HG03175 (cell line): ENCODE measurements around the gene OCRL.

Experiments
- ATAC-seq: cut with Tn5 transposase; IDR thresholded peaks from one replicate; pipeline ENCODE4 v1.9.1; 2021; ENCODE audit warnings: mild to moderate bottlenecking, moderate library complexity; ENCODE audit not compliant: unreplicated experiment

Gene OCRL

DNA sequence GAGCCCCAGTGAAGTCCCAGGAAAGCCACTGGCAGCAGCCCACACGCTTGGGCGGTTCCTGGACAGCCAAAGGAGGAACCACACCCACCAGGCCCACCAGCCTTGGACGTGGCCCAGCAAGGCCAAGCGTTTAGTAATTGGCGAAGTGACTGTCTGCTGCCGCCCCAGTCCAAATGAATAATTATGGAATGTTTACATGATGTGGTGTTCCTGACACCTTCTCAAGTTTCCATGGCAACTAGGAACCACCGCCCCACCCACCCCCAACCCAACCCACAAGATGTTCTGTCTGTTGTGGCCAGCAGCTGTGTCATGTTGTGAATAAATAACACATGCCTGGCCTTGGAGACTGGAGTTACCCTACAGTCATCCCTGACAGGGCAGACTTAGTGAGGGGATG lies 92.4 kb downstream of the OCRL start:
- no peak for ATAC-seq

DNA sequence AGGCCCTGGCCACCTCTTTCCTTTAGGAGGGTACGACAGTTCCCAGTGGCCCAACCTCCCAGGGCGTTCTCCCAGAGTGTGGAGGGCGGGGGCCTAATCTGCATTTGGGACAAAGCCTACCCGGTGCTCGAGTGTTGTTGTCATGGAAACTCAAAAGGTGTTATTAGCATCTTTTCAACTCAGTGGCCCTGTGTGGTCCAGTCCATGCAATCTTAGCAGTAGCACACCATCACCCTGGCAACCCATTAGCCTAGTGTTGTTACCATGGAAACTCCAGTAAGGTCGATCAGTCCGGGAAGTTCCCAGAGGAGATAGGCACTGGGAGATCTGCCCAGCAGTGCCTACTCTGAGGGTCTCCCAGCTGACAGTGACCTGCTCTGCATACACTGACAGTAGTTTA lies 94.5 kb downstream of the OCRL start:
- ATAC-seq, result no peak

DNA sequence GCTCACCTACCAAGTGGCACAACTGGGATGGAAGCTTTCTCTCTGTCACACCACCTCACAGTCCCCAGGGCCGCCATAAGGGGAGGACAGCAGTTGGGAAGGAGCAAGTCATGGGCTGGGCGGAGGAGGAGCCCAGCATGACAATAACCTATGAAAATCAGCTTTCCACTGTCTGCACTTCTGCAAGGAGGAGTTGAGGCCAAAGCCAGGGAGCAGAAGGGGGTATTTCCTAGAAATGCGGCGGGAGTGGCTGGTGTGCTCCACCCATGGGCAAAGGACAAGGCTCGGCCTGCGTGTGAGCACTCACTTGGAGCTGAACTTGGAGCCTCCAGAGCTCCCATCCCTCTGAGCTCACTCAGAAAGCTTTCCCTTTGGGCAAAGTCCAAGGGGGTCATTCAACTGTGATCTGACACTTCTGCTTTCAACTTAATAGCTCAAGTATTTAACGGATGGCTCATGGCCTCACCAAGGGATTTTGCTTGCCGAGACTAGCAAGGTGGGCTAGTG lies 96.2 kb downstream of the OCRL start:
- no peak for ATAC-seq

DNA sequence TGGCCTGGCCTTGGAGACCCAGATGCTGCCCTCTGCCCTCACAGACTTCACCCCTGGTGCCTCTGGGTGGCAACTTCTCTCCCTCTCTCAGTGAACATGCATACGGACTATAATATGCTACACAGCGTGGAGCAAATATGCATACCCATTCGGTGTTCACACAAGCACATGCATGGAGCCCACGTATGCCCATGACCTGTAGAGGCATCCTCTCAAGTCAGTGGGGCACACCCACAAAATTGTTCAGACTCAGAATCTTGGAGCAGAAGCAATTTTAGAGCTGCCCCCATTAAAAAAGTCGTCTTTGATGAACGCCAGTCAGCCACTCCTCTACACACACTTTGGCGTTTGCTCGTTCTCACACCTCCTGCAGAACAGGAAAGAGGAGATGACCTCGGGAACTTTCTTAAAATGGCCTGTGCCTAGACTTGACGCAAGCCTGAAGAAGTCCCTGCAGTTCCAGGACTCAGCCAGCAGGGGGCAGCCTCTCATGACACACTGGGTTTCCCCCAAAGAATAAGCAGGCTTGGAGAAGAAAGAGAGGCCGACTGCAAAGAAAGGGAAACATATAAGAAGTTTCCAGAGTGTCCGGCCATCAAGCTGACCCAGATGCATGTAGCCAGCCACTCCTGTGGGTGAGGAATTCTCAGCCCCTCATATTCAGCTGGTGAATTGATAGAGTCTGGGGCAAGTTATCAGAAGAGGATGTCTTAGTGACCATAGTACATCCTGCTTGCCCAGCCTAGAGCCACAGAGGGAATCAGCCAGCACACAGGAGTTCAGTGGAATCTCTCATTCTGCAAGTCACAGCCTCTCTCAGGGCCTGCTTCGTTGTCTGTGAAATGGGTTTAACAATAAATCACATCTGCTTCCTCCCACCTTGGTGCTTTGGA lies 97.4 kb downstream of the OCRL start:
- peak; percentile 69 for ATAC-seq

DNA sequence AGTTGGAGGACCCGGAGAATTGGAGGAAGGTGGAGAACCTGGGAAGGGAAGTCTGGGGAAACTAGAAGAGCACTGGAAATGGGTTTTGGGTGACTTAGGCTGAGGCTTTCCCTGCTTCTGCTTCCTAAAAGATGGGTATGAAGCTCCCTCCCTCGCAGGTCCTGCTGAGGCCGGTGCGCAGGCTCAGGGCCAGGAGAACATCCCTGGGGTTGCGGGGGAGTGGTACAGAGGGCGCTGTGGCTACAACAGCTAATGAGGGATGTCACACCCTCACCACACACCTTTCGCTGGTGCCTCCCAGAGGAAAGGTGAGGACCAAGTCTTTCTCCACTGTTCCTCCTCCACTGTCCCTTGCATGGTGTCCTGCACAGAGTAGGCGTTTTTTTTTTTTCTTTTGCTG lies 98.9 kb downstream of the OCRL start:
- ATAC-seq, result no peak

DNA sequence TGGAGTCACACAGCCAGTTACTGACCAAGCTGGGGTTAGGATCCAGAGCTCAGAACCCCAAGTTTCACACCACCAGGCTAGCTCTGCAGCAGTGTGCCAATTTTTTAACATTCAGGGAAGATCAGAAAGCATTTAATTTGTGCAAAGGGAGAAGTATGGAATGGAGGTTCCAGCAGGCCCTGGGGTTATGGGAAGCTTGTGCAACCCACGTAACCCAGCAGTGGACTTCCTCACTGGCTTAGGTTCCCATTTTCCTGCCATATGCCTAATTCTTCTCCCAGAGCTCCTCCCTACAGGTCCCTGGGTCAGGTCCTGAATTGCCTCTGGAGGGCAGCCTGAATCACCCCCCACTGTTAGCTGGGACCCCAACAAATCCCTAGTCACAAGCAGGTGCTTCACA lies 100.7 kb downstream of the OCRL start:
- no peak for ATAC-seq

DNA sequence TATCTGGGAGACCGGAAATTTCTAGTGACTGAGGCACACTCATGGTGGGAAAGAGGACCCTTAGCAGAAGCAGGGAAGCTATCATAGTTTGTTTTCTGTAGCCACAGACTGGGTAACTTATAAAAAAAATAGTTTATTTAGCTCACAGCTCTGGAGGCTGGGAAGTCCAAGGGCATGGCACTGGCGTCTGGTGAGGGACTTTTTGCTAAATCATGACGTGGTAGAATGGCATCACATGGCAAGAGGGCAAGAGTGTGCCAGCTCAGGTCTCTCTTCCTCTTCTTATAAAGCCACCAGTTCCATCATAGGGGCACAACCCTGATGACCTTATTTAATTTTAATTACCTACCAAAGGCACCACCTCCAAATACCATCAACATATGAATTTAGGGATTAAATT lies 101.4 kb downstream of the OCRL start:
- no peak for ATAC-seq

DNA sequence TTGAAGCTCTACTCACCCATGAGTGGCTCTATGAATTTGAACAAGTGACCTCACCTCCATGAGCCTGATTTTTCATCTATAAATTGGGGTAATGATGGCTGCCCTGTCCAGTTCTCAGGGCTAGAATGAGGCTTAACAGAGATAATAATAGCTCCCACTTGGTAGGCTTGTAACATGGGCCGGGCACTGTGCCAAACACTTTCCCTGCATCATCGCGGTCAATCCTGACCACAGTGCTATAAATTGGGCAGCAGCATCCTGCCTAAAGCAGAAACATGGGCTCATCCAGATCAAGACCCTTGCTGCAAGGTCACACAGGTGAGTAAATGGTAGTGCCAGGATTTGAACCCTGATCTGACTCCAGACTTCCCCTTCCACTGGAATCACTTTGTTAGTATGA lies 101.9 kb downstream of the OCRL start:
- ATAC-seq, result no peak
